NCI-H345 treated with DMSO at 0.1 percent for 48 hours (cell line): ENCODE measurements around the gene SPOCK1.
A peak's percentile ranks its signal among the peaks of the same experiment; 100 is the strongest.

Experiments
- DNase-seq: peaks from one replicate; lab custom pipeline; 2025; ENCODE audit not compliant: unreplicated experiment; lab: John Stamatoyannopoulos, UW

SPOCK1 gene

DNA sequence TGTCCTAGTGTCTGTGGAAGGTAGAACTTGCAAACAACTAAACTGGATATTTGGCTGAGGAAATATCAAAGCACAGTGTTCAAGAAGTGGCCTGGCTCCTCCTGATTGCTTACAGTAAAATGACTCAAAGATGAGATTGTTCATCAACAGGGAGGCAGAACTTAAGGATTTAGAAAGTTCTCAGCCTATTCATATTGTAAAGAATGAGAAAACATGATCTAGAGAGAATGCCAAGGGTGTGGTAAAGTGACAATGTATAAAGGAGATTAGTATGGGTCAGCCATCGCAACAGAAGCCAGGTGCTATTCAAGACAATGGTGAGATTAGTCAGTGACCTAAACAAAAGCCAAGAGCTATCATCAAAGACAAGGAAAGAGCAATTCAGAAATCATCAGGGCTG is 372.3 kb downstream of the SPOCK1 start:
- no peak for DNase-seq

DNA sequence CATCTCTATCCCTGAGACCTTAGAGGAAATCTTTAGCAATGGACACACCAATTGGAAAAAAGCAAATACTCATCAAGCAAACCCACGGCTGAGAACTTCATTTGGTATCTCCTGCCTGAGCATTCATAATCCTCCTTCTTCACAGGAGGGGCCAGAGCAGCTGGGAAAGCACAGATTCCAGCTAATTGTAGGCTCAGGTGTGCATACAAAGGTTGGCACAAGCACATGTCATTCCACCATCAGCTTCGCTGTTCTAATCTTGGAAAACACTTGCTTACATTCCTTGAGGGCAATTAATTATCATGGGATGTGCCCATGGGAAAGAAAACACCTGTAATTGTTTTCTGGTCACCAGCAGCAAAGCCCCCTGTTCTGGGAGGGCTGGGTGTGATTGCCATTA is 376.6 kb downstream of the SPOCK1 start:
- no peak for DNase-seq

- no peak for DNase-seq
Measured at GRCh38 chr5:137122075-137122474, 377.1 kb downstream of the SPOCK1 start.

- DNase-seq, result no peak
Measured at GRCh38 chr5:137119321-137119720, 379.8 kb downstream of the SPOCK1 start.

GRCh38 chr5:137118629-137119028 is 380.5 kb downstream of the SPOCK1 start:
- DNase-seq, result no peak

DNA sequence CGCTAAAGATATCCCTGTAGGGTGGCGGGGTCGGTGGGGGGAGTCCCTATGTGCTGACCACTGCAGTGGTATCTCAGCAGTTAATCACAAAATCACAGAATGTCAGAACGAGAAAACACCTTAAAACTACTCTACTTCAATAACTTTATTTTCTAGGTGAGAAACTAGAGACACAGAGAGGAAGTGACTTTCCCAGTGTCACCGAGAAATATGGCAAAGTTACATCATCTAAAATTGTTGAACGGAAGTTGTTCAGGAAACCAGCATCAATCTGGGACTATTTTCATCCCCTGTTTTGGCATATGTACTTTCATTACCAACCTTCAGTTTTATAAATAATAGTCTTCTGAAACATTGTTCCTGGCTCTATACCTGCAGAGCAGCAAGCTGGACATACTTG is 384.0 kb downstream of the SPOCK1 start:
- DNase-seq, result no peak

GRCh38 chr5:137114529-137114928 is 384.6 kb downstream of the SPOCK1 start:
- no peak for DNase-seq

GRCh38 chr5:137113939-137114338 is 385.2 kb downstream of the SPOCK1 start:
- no peak for DNase-seq

DNA sequence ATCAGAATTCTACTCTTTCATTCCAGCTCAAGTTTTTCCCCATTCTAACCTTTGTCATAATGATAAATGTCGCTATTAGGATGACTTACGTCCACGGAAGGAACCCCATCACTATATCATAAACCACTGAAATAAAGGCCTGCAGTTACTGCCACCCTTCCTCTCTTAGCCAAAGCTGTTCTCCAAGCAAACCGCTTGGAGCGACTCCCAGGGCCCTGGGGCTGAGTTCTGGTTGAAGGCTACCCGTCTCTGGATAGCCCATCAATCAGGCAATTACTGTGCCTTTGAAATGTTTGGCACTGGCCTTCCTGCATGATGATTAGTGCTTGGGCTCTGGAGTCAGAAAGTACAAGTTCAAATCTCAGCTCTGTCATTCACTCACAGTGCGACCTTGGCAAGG is 386.0 kb downstream of the SPOCK1 start:
- no peak for DNase-seq

- no peak for DNase-seq
Measured at GRCh38 chr5:137105351-137106035, 393.6 kb downstream of the SPOCK1 start.

GRCh38 chr5:137101544-137101943 is 397.6 kb downstream of the SPOCK1 start:
- no peak for DNase-seq

GRCh38 chr5:137099651-137100050 is 399.5 kb downstream of the SPOCK1 start:
- DNase-seq, result no peak

DNA sequence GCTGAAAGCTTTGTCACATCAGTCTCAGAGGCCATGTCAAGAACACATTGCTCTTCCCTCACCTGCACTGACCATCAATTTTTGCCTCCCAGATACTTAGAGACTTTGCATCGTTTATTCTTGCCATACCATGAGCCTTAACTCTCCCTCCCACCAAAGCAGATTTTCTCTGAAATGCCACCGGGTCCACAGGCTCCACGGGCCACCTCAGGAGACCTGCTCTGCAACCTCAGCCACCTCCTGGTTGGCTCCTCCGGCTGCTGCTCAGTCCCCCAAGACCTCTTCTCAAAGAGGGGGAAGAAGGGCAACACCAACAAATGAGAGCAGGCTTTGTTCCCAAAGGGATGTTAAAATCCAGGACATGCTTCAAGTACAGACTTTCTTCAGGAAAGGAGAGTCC is 400.5 kb downstream of the SPOCK1 start:
- DNase-seq, result no peak

GRCh38 chr5:137098238-137098637 is 400.9 kb downstream of the SPOCK1 start:
- DNase-seq, result no peak

DNA sequence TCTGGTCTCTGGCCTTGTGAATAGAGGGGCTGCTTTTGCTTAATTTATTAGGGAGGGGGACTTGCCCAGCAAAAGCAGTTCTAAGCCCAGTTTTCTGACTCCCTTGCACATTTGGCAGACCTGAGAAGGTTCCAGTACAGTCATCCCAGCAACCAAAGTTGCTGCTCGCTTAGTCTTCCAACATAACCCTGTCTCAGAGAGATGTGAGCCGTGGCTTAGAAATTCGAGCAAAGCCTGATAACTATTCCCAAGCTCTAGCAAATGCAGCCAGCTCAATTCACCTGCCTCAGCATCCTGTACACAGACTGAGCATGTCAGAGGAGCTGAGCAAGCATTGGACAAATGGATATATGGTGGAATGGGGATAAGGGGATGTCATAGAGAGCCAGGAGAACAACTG is 401.9 kb downstream of the SPOCK1 start:
- DNase-seq, result no peak

GRCh38 chr5:137096149-137097103 is 402.7 kb downstream of the SPOCK1 start:
- DNase-seq, result no peak

DNA sequence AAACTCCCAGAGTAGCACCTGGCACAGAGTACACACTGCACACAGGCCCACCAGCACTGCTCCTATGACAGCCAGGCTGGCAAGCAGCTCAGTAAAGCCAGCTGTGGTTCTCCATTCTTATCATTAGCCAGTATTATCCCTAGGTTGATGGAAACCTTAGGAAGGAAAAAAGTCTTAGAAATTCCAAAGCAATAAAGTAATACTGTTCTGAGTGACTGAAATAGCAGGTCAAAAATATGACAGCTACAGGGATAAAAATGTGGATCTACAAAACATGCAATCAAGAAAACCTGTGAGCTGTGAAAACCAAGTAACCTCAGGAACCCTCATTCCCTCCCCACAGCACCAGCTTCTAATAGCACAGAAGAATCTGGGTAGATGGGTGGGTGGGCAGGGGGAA is 403.5 kb downstream of the SPOCK1 start:
- DNase-seq, result no peak

DNA sequence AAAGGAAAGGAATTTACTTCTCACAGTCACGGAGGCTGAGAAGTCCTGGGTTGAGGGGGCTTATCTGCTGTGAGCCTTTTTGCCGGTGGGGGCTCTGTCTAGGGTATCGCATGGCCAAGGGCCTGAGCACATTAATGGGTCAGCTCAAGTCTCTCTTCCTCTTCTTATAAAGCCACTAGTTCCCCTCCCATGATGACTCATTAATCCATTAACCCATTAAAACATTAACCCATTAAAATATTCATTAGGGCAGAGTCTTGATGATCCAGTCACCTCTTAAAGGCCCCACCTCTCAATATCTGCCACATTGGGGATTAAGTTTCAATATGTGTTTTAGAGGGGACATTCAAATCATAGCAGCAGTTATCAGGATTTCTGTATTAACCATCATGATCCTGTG is 406.3 kb downstream of the SPOCK1 start:
- no peak for DNase-seq

DNA sequence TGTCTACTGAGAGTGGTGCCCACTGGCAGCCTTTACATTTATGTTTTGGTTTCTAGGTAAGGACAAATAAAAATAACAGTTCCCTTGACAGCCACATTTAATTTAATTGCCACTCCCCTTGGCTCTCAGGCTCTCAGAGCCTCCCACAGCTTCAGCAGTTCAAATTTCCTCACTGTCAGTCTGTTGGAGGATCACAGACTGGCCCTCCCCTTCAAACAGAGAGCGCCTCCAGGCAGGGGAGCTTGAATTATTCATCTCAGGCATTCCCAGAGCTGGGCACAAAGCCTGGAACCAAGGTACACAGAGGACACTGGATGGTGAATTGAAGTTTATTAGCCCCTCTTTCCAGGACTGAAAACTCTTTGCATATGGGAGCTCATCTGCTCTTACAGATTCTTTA is 407.7 kb downstream of the SPOCK1 start:
- peak; percentile 93 for DNase-seq

- DNase-seq, result peak; percentile 86
Measured at GRCh38 chr5:137090721-137091120, 408.4 kb downstream of the SPOCK1 start.

GRCh38 chr5:137090151-137090550 is 409.0 kb downstream of the SPOCK1 start:
- DNase-seq, result no peak

- DNase-seq, result no peak
Measured at GRCh38 chr5:137088175-137088574, 411.0 kb downstream of the SPOCK1 start.
